Uterus (tissue), 2 donors: ENCODE measurements around the gene PIM1.

Experiments used
- CTCF ChIP-seq, 4 experiments: fragments of 200-600 bp in 2 of 4; fragments of 450-650 bp in 2 of 4; sonication (generic) in 2 of 4; IDR thresholded peaks; one replicate each; pipeline ENCODE4 v1.5.1; 2016 to 2019; ENCODE audit warnings: antibody characterized with exemption in 4 of 4, mild to moderate bottlenecking in 2 of 4, moderate library complexity in 1 of 4
- POLR2A ChIP-seq, 2 donors: fragments of 450-650 bp; IDR thresholded peaks; one replicate each; pipeline ENCODE4 v1.6.1; 2016; ENCODE audit warnings: antibody characterized with exemption in 2 of 2, mild to moderate bottlenecking in 1 of 2, moderate library complexity in 1 of 2

GRCh38 chr6:37208793-37209192 is 38.8 kb downstream of the PIM1 start:
- TF ChIP-seq CTCF (IDR thresholded peaks at IDR 0.05) (no peak), POLR2A (IDR thresholded peaks at IDR 0.05) (no peak)
